ENCODE data around the gene GRIN2D. TPM values are rescaled to one million over a fixed set of nuclear protein-coding genes. Genes with fewer than 3 reads are reported as not detected.

The GRIN2D gene
- polyA plus RNA-seq, 1 of the 3 experiments (the other 2 are of a cell fraction): 0.92 TPM

DNA sequence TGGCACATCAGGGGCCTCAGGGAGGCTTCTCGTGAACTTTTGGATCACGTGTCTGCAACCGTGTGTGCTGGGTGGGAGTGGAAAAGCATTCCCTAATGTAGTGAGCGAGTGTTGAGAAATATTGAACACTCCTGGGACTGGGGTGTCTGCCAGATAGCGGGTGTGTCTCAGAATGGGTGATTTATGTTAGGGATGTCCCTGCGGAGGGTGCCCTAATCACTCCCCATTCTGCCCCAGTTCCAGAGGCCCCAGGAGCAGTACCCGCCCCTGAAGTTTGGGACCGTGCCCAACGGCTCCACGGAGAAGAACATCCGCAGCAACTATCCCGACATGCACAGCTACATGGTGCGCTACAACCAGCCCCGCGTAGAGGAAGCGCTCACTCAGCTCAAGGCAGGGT lies 28.1 kb downstream of the GRIN2D start:
- Histone ChIP-seq H3K4me2 (no peak overlapping the region), H2AFZ (ENCODE audit: low read depth) (no peak overlapping the region), H3K9me3 (no peaks in the 10 kb centered on the region), H4K20me1 (ENCODE audit: insufficient read depth) (no peaks in the 10 kb centered on the region), H3K27me3 (ENCODE audit: insufficient read depth) (no peaks in the 10 kb centered on the region), H3K9ac (no peak overlapping the region), H3K79me2 (ENCODE audit: insufficient read depth) (no peaks in the 10 kb centered on the region), H3K27ac (ENCODE audit: low read depth in 2 of 2, low read length in 1 of 2) (no peak overlapping the region), H3F3A (replicated peaks; ENCODE audit: insufficient read depth) (peaks cover 18% of the 10 kb centered on the region), H3K4me1 (ENCODE audit: control insufficient read depth in 1 of 2, insufficient read depth in 2 of 2, low read depth in 1 of 2, low read length in 1 of 2) (peaks cover 0 to 4% of the 10 kb centered on the region in 2 experiments; a peak in 2 of 4 replicates), H3K36me3 (replicated peaks in 1 of 2; ENCODE audit: control insufficient read depth in 1 of 2, insufficient read depth in 2 of 2, low read length in 1 of 2) (no peaks in the 10 kb centered on the region), H3K9me2 (no peaks in the 10 kb centered on the region), H3K4me3 (ENCODE audit: low read depth in 2 of 2, low read length in 1 of 2) (no peak overlapping the region)
- CTCF ChIA-PET: no interaction called here
- no peak for DNase-seq
- POLR2A ChIA-PET: no interaction called here
- WGBS (ENCODE audit: low lambda C conversion rate): 80% methylated on average over 15 of the region's 16 CpGs
- TF ChIP-seq FOXM1 (IDR thresholded peaks at IDR 0.05; ENCODE audit: low read depth): no peak
- no peak for TF ChIP-seq FOXJ3 (CRISPR knock-in tag; IDR thresholded peaks at IDR 0.05)
- TF ChIP-seq, protein P1, sequence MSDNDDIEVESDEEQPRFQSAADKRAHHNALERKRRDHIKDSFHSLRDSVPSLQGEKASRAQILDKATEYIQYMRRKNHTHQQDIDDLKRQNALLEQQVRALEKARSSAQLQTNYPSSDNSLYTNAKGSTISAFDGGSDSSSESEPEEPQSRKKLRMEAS (IDR thresholded peaks at IDR 0.05; ENCODE audit: low read depth): no peak
- TF ChIP-seq YY1 (IDR thresholded peaks at IDR 0.05; ENCODE audit: low read depth): no peak
- no peak for TF ChIP-seq TEAD4 (IDR thresholded peaks at IDR 0.05; ENCODE audit: borderline replicate concordance, insufficient read depth)
- TF ChIP-seq, protein P2, sequence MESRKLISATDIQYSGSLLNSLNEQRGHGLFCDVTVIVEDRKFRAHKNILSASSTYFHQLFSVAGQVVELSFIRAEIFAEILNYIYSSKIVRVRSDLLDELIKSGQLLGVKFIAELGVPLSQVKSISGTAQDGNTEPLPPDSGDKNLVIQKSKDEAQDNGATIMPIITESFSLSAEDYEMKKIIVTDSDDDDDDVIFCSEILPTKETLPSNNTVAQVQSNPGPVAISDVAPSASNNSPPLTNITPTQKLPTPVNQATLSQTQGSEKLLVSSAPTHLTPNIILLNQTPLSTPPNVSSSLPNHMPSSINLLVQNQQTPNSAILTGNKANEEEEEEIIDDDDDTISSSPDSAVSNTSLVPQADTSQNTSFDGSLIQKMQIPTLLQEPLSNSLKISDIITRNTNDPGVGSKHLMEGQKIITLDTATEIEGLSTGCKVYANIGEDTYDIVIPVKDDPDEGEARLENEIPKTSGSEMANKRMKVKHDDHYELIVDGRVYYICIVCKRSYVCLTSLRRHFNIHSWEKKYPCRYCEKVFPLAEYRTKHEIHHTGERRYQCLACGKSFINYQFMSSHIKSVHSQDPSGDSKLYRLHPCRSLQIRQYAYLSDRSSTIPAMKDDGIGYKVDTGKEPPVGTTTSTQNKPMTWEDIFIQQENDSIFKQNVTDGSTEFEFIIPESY (IDR thresholded peaks at IDR 0.05; ENCODE audit: borderline replicate concordance, low read depth): no peak
- no peak for TF ChIP-seq ELF1 (IDR thresholded peaks at IDR 0.05)
- TF ChIP-seq, protein P3, sequence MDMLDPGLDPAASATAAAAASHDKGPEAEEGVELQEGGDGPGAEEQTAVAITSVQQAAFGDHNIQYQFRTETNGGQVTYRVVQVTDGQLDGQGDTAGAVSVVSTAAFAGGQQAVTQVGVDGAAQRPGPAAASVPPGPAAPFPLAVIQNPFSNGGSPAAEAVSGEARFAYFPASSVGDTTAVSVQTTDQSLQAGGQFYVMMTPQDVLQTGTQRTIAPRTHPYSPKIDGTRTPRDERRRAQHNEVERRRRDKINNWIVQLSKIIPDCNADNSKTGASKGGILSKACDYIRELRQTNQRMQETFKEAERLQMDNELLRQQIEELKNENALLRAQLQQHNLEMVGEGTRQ (IDR thresholded peaks at IDR 0.05; ENCODE audit: borderline replicate concordance, low read depth, low read length): no peak
- no peak for TF ChIP-seq MXI1 (IDR thresholded peaks at IDR 0.05; ENCODE audit: low read depth, low read length)
- TF ChIP-seq GABPA (IDR thresholded peaks at IDR 0.05; ENCODE audit: low read depth): no peak
- TF ChIP-seq EP300 (IDR thresholded peaks at IDR 0.05; ENCODE audit: borderline replicate concordance in 1 of 2, low read depth in 1 of 2, low read length in 1 of 2): no peak
- TF ChIP-seq, protein P4, sequence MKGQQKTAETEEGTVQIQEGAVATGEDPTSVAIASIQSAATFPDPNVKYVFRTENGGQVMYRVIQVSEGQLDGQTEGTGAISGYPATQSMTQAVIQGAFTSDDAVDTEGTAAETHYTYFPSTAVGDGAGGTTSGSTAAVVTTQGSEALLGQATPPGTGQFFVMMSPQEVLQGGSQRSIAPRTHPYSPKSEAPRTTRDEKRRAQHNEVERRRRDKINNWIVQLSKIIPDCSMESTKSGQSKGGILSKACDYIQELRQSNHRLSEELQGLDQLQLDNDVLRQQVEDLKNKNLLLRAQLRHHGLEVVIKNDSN (IDR thresholded peaks at IDR 0.05; ENCODE audit: borderline replicate concordance, low read depth): no peak
- TF ChIP-seq SIN3A (IDR thresholded peaks at IDR 0.05; ENCODE audit: borderline replicate concordance, low read depth, low read length): no peak
- TF ChIP-seq RAD21 (IDR thresholded peaks at IDR 0.05; ENCODE audit: low read length): no peak
